Left lung (tissue), 10 donors: ENCODE results near the gene FUCA2. TPM values are rescaled to one million over a fixed set of nuclear protein-coding genes. Genes with fewer than 3 reads are reported as not detected.
"Not testable (repeated sequence)": the region's sequence is repeated elsewhere in the genome, so short reads cannot be mapped to it uniquely, and the experiment has no call there.

Experiments used
- ATAC-seq: fragments of 200-7000 bp; cut with Tn5 transposase; one replicate; pipeline ENCODE4 v1.9.1; 2020; ENCODE audit warnings: moderate library complexity
- DNase-seq, 4 donors: peaks; one replicate each; pipeline ENCODE4 v3.0.0-alpha.2; 2013 to 2020
- H3K27ac ChIP-seq, 2 donors: fragments of 200-600 bp; sonication (generic) in 1 of 2; one replicate each; pipeline versions ENCODE4 v1.5.0 to v1.8.0; 2020 to 2021
- H3K27me3 ChIP-seq, 2 donors: fragments of 200-600 bp; sonication (generic) in 1 of 2; one replicate each; pipeline versions ENCODE4 v1.5.0 to v1.8.0; 2020 to 2021
- H3K36me3 ChIP-seq, 2 donors: fragments of 200-600 bp; sonication (generic) in 1 of 2; one replicate each; pipeline versions ENCODE4 v1.5.0 to v1.8.0; 2020 to 2021
- H3K4me1 ChIP-seq, 2 donors: fragments of 200-600 bp; one replicate each; pipeline ENCODE4 v1.8.0; 2021
- H3K4me3 ChIP-seq, 2 donors: fragments of 200-600 bp; sonication (generic) in 1 of 2; one replicate each; pipeline versions ENCODE4 v1.5.0 to v1.8.0; 2020 to 2021; ENCODE audit warnings: mild to moderate bottlenecking in 1 of 2
- H3K9me3 ChIP-seq, 2 donors: fragments of 200-600 bp; sonication (generic) in 1 of 2; one replicate each; pipeline versions ENCODE4 v1.5.0 to v1.8.0; 2020 to 2021
- intact Hi-C, 2 donors: fragments of 100-400 bp; cut with DNase I; formaldehyde crosslinking; loops; one replicate each; pipeline versions ENCODE4 v1.11.2 to v1.14.2; 2022
- polyA plus RNA-seq, 6 donors: library from polyadenylated mRNA; unstranded; fragments of 120-200 nt; gene quantifications; one replicate each; pipeline ENCODE4 v1.2.1, GENCODE V29; 2013; ENCODE audit not compliant: insufficient read length in 6 of 6
- total RNA-seq, 2 donors: library from RNA; stranded (reverse); fragmentation: NEBNext Ultra II Directional; extraction: Animal tissue kit (Norgen Biotek cat#: 25700); gene quantifications; one replicate each; pipeline ENCODE4 v1.2.1, GENCODE V29; 2021
- TF ChIP-seq, protein P1 (sequence below), 2 donors: fragments of 200-600 bp; sonication (generic) in 1 of 2; IDR thresholded peaks; one replicate each; pipeline versions ENCODE4 v1.5.0 to v1.8.0; 2021; ENCODE audit warnings: antibody characterized with exemption in 2 of 2
- donor health status: DM: no; HTN: yes; CAD: no.
- donor health status: DM: no; HTN: no; CAD: no.

FUCA2 gene
- total and polyA plus RNA-seq, 8 donors, result 42.8 to 83.4 (median 50.7) TPM

DNA sequence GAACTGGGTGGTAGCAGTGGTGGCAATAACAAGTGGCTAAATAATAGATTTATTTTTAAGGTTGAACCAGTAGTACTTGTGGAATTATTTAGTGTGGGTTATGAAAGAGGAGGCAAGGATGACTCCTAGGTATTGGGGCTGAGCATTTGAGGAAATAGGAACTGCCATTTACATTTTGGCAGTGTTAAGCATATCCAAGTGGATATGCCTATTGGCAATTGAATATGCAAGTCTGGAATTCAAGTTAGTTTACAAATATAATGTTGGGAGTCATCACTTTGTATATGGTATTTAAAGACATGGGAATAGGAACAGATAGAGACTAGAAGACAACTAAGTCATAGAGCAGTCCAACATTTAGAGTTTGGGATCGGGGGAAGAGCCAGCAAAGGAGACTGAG lies 35.0 kb downstream of the FUCA2 start:
- TF ChIP-seq, protein P1, sequence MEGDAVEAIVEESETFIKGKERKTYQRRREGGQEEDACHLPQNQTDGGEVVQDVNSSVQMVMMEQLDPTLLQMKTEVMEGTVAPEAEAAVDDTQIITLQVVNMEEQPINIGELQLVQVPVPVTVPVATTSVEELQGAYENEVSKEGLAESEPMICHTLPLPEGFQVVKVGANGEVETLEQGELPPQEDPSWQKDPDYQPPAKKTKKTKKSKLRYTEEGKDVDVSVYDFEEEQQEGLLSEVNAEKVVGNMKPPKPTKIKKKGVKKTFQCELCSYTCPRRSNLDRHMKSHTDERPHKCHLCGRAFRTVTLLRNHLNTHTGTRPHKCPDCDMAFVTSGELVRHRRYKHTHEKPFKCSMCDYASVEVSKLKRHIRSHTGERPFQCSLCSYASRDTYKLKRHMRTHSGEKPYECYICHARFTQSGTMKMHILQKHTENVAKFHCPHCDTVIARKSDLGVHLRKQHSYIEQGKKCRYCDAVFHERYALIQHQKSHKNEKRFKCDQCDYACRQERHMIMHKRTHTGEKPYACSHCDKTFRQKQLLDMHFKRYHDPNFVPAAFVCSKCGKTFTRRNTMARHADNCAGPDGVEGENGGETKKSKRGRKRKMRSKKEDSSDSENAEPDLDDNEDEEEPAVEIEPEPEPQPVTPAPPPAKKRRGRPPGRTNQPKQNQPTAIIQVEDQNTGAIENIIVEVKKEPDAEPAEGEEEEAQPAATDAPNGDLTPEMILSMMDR (IDR thresholded peaks at IDR 0.05), result no peak
- Histone ChIP-seq H3K4me3 (no peak overlapping the region), H3K36me3 (peaks cover 0 to 34% of the 10 kb centered on the region in 2 donors), H3K27ac (no peak overlapping the region), H3K4me1 (no peaks in the 10 kb centered on the region), H3K27me3 (no peaks in the 10 kb centered on the region), H3K9me3 (no peaks in the 10 kb centered on the region)
- intact Hi-C loops, result no loop called here
- ATAC-seq (no peak), DNase-seq (no peak)

DNA sequence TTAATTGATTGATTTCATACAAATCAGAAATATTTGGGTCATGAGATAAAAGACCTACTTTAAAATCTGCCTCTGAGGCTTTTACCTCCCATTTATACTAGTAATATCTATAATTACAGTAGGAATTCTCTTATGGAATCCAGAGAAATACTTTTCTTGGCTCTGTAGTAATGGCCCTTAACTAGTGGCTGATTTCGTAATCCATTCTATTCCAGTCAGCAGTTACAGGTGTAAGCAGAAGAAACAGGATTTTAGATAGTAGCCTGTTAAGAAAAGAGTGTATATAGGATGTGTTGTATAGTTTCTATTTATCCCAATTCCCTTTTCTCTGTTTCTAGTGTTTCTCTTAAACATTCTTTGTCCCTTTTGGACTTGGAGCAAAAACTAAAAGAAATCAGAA lies 39.7 kb downstream of the FUCA2 start:
- DNase-seq (no peak), ATAC-seq (no peak)
- Histone ChIP-seq H3K4me3 (no peak overlapping the region), H3K9me3 (no peaks in the 10 kb centered on the region), H3K4me1 (no peaks in the 10 kb centered on the region), H3K27me3 (no peaks in the 10 kb centered on the region), H3K27ac (no peak overlapping the region), H3K36me3 (peaks cover 0 to 39% of the 10 kb centered on the region in 2 donors)
- intact Hi-C loops, result no loop called here
- TF ChIP-seq, protein P1 (IDR thresholded peaks at IDR 0.05), result no peak

DNA sequence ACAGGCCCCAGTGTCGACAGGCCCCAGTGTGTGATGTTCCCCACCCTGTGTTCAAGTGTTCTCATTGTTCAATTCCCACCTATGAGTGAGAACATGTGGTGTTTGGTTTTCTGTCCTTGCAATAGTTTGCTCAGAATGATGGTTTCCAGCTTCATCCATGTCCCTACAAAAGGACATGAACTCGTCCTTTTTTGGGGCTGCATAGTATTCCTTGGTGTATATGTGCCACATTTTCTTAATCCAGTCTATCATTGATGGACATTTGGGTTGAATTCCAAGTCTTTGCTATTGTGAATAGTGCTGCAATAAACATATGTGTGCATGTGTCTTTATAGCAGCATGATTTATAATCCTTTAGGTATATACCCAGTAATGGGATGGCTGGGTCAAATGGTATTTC lies 42.7 kb downstream of the FUCA2 start:
- H3K27ac ChIP-seq, H3K4me1 ChIP-seq, H3K9me3 ChIP-seq, DNase-seq, ATAC-seq, intact Hi-C loops, H3K27me3 ChIP-seq, H3K4me3 ChIP-seq: not testable (repeated sequence)
- H3K36me3 ChIP-seq, result peaks cover 0 to 30% of the 10 kb centered on the region in 2 donors

DNA sequence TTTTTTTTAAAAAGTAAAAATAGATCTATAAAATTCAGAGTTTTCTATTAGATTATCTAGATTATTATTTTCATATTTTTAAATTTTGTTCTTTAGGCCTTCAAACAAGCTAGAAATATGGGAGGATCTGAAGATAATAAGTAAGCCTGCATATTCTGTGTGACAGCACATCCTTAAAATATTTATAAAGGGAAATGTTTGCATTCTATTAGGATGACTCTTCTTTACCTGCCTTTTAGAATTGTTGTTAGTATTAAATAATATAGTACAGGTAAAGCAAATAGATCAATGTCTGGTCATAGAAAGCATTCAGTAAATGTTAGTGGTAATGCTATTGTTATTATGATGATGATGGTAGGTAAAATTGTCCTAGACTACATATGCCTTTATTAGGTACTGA lies 43.5 kb downstream of the FUCA2 start:
- TF ChIP-seq, protein P1 (IDR thresholded peaks at IDR 0.05), result no peak
- no peak overlapping the region for H3K27ac ChIP-seq
- H3K4me1 ChIP-seq, result no peaks in the 10 kb centered on the region
- no peak overlapping the region for H3K4me3 ChIP-seq
- no peak for DNase-seq
- intact Hi-C loops, result no loop called here
- peaks cover 0 to 26% of the 10 kb centered on the region in 2 donors for H3K36me3 ChIP-seq
- no peak for ATAC-seq
- no peaks in the 10 kb centered on the region for H3K9me3 ChIP-seq
- H3K27me3 ChIP-seq, result no peaks in the 10 kb centered on the region

DNA sequence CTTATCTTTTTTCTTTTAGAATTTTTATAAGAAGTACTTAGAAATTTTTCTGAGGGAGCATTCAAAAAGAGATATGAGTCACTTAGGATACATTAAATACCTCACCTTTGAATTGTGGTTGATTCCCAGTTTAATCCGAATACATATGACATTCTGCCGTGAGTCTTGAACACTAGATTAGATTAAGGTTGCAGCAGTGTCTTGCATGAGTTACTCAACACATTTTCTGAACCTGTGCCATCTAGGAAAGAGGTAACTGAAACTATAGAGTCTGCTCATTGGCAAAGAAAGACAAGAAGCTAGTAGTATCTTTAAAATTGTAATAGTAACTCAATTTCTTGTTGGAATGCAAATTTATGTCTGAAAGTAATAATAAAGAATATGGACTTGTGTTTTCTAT lies 46.0 kb downstream of the FUCA2 start:
- no peak for ATAC-seq
- Histone ChIP-seq H3K27ac (no peak overlapping the region), H3K9me3 (no peaks in the 10 kb centered on the region), H3K4me3 (no peak overlapping the region), H3K27me3 (no peaks in the 10 kb centered on the region), H3K4me1 (no peaks in the 10 kb centered on the region), H3K36me3 (peaks cover 0 to 16% of the 10 kb centered on the region in 2 donors)
- intact Hi-C loops, result no loop called here
- TF ChIP-seq, protein P1 (IDR thresholded peaks at IDR 0.05), result no peak
- no peak for DNase-seq
